ENCODE results near the gene CKAP5.

GRCh38 chr11:46722566-46723358 is 123.3 kb downstream of the CKAP5 start:
- TF ChIP-seq POLR2A (IDR thresholded peaks at IDR 0.05; ENCODE audit: low read length) (no peak), GATA1 (IDR thresholded peaks at IDR 0.05; ENCODE audit: low read depth, low read length) (no peak)

Measured in erythroblast (primary cell).